Measurements from ENCODE around the gene OTUB2.

Gene OTUB2

DNA sequence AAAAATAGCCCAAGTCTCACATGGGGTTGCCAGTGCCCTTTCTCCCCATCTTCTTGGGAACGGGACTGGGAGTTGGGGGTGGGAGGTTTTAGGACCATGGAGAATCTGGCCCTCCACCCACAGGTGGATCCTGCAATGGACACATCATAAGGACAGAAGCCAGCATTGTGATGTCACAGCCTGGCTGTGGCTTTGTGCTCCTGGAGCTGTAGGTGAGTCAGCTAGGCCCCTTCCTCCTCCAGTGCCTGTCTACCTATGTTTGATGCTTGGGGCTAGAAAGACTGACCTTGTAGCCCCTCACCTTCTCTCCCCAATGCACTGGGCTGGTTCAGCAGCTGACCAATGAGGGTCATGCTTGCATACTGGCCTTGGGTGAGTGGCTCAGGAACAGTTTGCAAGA is 29.1 kb upstream of the OTUB2 start, which contains the start of gene CCDC197:
Gene CCDC197 (plus strand): TSS at position 220 of the 400 bp plus-strand sequence. CDS start 831 bp downstream, outside the sequence.
- no peak for DNase-seq

DNA sequence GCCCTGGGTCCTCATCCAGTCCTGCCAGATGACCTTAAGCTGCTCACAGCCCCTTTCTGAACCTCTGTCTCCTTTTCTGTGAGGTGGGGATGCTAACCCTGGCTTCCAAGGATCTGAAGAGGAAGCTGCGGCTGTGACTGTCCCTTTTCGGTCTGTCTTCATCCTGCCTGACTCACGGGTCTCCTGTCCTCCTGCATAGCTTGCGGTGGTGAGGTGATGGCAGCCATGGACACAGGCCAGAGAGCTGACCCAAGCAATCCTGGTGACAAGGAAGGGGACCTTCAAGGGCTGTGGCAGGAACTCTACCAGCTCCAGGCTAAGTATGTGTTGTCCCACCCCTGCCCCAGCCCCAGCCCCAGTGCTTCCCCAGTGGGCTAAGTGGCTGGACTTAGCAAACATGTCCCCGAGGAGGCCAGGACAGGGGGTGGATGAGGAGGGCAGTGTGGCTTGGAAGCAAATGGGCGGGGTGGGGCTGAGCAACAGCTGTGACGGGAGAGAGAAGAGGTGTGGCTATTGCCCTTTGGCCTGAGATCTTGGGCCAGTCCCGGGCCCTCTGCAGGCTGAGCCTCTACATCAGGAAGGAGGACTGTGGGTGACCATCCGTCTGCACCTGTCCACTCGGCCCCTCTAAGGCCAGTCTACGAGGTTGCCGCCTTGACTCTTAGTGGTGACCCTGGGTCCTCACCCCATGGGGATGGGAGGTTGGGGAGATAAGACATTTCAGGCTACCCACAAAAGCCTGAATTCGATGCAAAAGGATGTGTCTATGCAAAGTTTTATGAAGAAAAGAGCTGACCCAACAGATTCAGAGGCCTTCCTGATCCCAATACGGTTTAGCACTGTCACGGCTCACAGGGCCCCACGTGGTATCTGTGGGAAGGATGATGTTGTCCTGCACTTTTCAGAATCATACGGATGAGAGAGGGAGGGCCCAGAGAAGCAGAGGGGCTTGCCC is 27.9 kb upstream of the OTUB2 start:
- DNase-seq: no peak

DNA sequence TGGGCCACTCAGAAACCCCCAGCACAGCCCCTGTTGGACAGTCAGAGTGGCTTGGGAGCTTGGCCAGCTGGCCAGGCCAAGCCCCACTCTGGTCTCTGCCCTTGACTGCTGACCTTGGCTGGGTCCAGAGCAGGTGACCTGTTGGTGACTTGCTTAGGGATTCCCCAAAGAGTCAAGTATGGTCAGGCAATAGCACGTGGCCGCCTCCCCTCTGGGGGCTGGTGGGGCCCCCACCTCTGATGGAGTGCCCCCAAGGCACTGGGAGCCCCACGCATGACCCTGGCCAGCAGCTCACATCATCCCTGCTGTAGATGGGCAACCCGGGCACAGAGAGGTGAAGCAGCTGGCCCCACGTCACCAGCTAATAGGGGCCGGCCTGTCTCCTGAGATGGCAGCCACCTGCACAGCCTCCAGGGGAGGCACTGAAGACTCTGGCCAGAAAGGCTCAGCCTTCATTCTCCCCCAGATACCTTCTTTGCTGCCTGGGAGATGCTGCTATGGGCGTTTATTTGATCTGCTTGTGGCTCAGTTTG is 27.2 kb upstream of the OTUB2 start:
- no peak for DNase-seq

DNA sequence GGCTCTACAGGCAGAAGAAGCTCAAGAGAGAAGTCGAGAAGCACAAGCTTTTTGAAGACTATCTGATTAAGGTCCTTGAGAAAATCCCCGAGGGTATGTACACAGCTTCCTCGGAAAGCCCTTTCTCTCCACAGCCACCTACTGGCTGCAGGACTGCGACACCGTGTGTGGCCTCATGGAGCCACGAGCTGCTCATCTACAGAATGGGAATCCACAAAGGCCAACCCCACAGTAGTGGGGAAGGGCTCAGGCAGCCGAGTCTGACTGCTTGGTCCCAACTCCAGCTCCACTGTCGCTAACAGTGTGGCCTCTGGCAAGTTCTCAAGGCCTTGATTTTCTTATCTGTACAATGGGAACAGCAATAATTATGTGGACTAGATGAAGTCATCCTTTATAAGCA is 26.6 kb upstream of the OTUB2 start:
- no peak for DNase-seq

DNA sequence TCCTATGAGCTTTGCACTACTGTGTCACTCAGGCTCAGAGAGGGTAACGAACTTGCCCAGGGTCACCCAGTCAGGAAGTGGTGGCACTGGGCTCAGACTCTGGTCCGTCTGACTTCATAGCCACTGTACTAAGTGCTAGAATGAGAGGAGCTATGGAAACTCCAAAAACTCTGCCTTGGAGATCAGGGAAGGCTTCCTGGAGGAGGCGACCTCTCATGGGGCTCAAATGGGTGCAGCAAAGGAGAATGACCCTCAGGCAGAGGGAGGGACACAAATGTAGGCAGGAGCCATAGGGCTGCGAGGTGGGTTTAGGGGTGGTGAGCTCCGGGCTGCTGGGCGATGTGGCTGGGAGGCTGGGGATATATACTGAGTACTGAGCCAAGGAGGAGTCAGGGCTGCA is 25.9 kb upstream of the OTUB2 start:
- no peak for DNase-seq

DNA sequence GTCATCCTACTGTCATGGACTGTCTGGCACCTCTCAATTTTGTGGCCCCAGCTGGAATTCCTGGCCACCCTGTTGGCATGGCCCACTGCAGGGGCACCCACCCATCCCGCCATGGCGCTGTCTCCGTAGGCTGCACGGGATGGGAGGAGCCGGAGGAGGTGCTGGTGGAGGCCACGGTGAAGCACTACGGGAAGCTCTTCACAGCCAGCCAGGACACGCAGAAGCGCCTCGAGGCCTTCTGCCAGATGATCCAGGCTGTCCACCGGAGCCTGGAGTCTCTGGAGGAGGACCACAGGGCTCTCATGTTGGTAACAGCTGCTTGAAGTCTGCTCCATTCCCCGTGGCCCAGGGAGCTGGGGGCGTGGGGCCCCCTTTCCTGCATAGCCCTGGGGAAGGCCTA is 25.1 kb upstream of the OTUB2 start:
- no peak for DNase-seq

DNA sequence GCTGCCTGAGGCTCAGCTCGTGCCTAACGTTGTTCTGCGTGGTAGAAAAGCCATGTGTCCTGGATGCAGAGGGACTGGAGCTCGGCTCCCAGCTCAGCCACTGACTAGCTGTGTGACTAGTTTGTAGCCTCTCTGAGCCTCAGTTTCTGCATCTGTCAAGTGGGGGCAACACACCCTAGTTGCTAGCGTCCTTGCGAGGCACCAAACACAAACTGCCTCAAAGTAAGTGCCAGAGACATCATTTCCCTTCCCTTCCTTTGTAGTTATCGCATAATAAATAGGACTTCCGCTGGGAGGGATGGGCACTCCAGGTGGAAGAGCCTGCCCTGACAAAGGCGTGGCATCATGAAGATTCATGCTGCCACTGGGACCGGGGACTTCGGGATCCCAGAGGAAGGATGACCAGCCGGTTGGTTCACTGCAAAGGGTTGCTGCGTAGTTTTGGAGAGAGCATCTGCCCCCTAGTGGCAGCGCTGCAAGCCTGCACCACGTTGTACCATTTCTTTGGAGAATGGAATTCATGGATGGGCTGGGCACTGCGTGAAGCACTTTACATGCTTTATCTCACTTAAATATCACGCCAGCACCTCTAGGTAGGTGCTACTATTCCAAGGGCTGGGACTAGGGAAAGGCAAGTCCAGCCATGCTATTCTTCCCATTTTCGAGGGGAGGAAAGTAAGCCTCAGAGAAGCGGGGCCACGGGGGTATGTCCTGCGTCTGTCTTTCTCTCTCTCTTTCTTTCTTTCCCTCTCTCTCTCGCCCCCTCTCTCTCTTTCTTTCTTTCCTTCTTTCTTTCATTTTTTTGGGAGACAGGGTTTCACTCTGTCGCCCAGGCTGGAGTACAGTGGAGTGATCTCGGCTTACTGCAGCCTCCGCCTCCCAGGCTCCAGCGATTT is 24.4 kb upstream of the OTUB2 start:
- DNase-seq: peak; percentile 58

DNA sequence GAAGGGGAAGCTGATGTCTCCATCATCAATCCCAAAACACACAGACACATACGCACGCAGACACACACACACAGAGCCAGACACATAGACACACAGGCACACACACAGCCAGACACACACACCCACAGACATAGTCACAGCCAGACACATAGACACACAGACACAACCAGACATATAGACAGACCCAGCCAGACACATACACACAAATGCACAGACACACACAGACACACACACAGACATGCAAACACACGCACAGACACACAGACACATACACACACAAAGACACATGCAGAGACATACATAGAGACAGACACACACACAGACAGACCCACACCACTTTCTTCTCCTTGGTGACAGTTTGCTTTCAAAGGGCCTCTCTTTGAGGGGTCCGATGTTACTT is 22.7 kb upstream of the OTUB2 start:
- no peak for DNase-seq

DNA sequence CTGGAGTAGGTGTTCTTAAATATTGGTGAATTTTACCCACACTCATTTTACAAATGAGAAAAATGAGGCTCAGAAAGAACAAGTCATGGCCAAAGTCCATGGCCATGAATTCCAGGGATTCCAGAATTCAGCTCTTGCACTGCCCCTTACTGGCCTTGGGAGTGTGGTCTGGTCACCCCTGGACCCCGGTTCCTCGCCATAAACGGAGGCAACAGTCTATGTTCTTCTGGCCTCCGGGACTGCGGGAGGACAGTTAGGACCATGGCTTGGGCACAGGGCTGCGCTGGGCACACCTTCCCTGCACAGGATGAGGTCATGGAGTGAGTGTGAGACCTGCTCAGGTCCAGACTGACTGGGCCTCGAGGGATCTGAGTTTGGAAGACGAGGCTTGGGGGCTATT is 22.1 kb upstream of the OTUB2 start:
- no peak for DNase-seq

DNA sequence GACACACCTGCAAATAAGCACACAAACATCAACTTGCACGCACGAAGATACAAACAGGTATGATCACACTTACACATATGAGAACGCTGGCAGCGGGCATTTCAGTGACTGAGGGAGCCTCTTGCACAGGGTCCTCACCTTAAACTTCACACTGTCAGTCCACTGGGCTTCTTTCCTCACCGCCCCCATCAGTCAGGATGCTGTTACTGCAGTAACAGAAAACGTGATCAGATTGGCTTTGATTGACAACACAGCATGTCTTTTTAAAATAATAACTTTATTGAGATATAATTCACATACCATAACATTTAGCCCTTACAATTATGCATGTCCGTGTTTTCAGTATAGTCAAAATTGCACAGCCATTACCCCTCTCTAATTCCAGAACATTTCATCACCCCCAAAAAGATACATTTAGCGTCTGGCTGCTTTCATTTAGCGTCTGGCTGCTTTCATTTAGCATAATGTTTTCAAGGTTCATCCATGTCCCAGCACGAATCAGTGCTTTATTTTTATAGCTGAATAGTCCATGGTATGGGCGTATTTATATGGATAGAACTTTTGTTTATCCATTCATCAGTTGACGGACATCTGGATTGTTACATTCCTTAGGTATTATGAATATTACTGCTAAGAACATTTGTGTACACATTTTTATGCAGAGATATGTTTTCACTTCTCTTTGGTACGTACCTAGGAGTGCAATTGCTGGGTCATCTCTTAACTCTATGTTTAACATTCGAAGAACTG is 20.6 kb upstream of the OTUB2 start:
- DNase-seq: no peak

DNA sequence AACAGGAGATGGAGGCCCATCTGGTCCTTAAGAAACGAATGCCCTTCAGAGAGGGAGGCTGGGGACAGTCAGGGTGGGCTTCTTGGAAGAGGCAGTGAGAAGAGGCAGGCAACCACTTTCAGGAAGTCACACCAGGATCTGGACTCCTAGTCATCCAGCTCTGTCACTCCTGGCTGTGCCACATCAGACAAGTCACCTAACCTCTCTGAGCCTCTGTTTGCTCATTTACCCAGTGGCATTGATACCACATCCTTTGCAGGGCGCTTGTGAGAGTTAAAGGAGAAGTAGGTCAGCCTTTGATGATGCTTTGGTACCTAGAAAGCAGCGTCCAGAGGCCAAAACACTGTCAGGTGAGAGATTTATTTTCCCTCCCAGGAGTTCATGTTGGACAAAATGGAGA is 17.9 kb upstream of the OTUB2 start:
- DNase-seq: no peak

DNA sequence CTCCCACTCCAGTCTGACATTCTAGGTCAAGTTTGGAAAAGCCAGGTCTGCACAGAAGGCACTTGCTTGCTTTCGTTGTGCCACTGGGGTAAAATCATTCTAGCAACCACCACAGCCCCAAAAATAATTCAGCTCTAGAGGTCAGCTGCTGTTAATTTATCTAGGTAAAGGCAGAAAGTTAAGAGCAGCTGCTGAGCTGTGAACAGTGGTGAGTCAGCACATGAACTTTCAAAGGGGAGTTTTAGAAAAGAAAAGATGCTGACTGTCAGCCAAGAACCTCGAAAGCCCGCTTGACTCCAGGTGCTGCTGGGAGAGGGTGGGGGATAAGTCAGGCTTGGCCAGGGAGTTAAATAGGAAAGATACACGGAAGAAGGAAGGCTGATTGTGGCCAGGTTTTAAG is 16.4 kb upstream of the OTUB2 start:
- DNase-seq: peak; percentile 40

DNA sequence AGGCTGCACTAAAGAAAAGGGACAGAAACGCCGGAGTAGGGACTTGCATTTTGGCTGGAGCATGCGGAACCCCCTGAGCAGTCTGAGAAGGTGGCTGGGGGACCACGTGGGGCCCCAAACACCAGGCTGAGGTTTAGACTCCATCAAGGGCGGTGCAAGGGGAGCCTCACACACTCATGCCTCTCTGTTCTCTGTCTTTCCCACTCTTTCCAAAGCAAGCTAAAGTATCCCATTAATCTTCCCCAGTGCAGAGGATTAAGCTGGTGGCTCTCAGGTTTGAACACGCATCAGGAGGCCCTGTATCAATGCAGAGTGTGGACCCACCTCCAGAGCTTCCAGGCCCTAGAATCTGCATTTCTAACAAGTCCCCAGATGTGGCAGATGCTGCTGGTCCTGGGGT is 15.5 kb upstream of the OTUB2 start:
- DNase-seq: no peak

DNA sequence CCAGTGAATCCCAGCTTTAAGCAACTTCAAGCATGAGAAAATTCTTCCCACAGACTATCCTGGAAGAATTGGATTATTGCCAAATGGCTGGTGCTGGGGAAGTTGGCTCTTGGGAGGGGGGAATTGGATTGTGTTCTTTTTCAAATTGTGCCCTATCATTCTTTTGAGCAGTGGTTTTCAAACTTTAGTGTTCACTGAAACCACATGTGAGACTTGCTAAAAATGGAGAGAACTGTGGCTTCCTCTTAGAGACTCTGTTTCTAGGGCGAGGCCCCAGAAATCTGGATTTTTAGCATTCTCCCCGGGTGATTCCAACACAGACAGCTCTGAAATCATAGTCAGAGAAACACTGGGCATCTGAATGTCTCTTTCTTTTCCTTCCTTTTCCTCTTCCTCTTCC is 14.3 kb upstream of the OTUB2 start:
- peak; percentile 26 for DNase-seq

DNA sequence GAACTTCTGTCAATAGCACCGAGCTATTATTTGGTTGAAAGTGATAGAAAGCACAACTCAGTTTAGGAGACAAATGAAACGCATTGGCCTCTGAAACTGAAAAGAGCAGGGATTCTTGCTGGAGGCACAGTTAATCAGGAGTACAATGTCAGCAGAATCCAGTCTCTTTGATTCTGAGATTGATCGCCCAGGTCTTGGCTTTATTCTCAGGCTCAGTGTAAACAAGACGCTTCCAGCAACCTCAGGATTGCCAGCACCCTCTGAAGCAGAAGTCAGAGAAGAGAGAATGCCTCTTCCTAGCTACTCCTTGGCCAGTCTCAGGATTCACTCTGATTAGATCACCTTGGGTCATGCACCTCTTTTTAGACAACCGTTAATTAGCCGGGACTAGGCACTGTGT is 11.8 kb upstream of the OTUB2 start:
- DNase-seq: no peak

DNA sequence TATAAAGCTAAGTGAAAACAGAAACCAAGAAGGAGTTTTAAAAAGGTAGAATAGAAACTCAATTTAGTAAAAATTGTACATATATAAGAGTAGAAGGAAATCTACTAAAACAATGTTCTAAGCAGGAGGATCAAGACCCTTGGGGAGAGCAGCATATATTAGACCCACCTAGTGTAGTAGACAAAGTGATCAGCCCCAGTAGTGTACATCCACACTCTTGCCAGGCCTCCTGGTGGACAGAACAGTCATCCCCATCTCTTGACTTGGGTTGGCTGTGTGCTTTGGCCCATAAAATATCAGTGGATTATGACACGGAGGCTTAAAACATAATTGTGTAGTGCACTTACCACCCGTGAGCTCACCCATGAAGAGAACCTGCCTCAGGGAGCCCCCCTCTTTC is 10.9 kb upstream of the OTUB2 start:
- no peak for DNase-seq

DNA sequence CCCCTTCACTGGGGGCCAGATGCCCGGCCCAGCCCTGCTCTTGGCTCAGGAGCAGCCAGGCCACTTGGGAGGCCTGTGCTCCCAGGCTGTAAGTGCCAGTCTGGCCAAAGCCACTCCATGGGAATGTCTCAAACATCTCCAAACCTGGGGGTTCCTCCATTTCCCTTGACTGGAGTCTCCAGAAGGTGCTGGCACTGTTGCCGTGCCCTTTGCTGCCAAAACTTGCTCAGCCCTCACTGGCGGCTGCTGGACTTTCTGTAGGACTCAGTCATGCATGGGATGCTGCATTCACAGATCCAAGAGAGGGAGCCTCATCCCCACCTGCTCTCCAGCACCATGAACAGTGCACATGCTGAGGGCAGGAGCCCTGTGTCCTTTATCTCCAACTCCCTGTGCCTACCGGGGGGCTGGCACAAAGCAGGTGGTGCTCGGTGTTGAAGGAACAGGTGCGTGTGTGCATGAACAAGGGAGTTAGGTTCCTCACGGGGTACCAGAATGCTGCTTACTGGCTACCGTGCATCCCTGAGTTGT is 9.6 kb upstream of the OTUB2 start:
- DNase-seq: no peak

DNA sequence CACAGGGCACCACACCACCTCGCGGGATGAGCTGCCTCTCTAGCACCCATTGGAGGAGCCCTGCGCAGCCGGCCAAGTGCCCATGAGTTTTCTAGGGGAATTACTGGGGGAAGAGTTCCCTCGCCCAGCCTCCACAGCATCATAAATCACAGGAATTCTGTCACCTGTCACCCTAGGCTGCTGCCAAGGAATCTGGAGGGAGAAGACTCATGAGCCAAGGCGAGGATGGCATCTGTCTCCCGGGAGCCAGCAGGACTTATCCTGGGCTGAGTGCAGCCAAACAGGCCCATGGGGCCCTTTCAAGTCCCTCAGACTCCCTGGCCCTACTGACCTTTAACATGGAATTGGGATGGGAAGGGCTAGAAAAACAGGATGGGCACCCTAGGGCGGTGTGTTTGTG is 7.8 kb upstream of the OTUB2 start:
- DNase-seq: no peak

DNA sequence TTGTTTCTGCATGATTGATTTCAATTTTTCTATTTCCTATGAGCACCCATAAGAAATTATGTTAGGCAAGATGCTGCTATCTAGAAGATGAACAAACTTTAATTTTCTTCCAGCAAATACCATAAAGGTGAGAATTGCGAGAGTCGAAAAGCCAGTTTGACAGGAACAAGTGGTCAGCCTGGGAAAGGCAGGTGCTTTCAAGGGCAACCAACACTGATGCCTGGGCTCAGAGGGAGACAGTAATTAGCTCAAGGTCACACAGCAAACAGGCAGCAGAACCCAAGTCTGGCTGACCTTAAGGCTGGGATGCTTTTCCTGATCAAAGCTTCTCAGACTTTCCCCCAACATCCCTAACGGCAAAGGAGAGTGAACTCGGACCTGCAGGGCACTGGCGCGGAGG is 6.8 kb upstream of the OTUB2 start:
- DNase-seq: no peak

DNA sequence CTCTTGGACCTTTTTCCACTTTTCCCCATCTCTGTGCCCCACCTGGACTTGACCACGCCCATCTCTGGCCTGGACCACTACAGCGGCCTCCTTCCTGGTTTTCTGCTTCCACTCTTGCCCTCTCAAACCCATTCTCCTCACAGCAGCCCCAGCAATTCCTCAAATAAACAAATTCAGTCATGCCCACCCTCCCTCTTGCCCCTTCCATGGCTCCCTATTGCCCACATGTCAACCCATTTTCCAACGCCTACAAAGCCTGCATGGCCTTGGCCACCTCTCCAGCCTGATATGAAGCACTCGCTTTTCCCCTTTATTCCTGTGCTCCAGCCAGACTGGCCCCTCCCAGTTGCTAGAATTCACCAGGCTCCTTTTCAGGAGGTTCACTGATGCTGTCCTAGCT is 5.9 kb upstream of the OTUB2 start:
- no peak for DNase-seq

DNA sequence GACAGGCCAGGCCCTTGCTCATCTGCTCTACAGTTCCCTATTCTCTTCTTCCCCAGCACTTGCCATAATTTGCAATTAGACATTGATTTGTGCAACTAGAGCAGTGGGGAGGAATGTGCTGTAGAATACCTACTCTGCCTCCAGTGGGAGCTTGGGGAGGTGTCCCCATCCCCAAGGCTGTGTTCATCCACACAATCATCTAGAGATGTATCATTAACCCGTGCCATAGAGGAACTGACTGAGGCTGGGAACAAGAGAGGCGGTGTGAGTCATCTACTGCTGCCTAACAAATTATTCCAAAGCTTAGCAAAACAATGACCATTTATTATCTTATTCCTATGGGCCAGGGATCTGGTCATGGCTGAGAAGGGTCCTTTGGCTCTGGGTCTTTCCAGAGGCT is 5.1 kb upstream of the OTUB2 start:
- DNase-seq: peak; percentile 20

DNA sequence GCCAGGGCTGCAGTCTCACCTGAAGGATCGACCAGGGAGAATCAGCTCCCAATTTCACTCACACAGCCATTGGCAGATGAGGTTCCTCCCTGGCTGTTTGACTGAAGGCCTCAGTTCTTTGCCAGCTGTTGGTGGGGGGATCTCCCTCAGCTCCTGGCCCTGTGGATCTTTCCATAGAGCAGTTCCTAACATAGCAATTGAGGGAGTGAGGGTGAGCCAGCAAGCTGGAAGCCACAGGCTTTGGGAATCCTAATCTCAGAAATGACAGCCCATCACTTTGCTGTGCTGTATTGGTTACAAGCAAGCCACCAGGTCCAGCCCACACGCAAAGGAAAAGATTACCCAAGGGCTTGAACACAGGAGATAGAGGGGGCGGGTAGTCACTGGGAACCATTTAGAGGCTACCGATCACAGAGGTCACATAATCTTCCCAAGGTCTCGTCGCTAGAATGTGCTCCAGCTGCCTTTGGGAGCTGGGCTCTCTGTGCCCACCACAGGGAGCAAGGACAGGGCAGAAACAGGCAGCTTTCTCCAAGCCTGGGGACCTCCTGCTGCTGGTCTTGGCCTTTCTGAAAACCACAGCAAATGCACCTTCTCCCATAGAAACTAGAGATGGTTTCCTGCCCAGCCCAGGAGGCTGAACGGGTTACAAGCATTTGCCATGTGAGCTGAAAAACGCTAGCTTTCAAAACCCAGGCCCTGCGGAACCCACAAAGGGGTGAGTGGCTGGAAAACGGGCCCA is 4.6 kb upstream of the OTUB2 start:
- DNase-seq: no peak

All from fibroblast of skin of right quadriceps (primary cell).